CD14-positive monocyte (primary cell): Measurements from ENCODE around the gene OSTF1. TPM values are rescaled to one million over a fixed set of nuclear protein-coding genes. Genes with fewer than 3 reads are reported as not detected.

ENCODE experiments used
- DNase-seq, 3 donors: peaks; one replicate each; pipeline ENCODE4 v3.0.0-alpha.2; 2011 to 2022
- H2AFZ ChIP-seq: 2 replicates; pipeline ENCODE4 v1.6.0; 2012; ENCODE audit warnings: mild to moderate bottlenecking, low read depth, low read length, inconsistent platforms; ENCODE audit not compliant: insufficient read depth, poor library complexity, severe bottlenecking
- H3K27ac ChIP-seq, 2 donors: 1 replicate in 1 of 2; 2 replicates in 1 of 2; pipeline ENCODE4 v1.5.1; 2012 to 2013; ENCODE audit warnings: low read length in 2 of 2, control low read depth in 1 of 2, inconsistent platforms in 1 of 2, low read depth in 1 of 2, mild to moderate bottlenecking in 1 of 2
- H3K27me3 ChIP-seq, 2 donors: one replicate each; pipeline versions ENCODE4 v1.6.0 to v1.6.1; 2011 to 2013; ENCODE audit warnings: low read length in 2 of 2; ENCODE audit not compliant: control insufficient read depth in 2 of 2, insufficient read depth in 2 of 2
- H3K36me3 ChIP-seq, 2 donors: replicated peaks in 1 of 2; 1 replicate in 1 of 2; 2 replicates in 1 of 2; pipeline versions ENCODE4 v1.5.1 to v1.6.1; 2012 to 2013; ENCODE audit warnings: low read length in 2 of 2, control low read depth in 1 of 2, inconsistent platforms in 1 of 2, mild to moderate bottlenecking in 1 of 2; ENCODE audit not compliant: insufficient read depth in 2 of 2, control insufficient read depth in 1 of 2
- H3K4me1 ChIP-seq, 2 donors: 1 replicate in 1 of 2; 2 replicates in 1 of 2; pipeline versions ENCODE4 v1.5.1 to v1.6.1; 2012 to 2013; ENCODE audit warnings: low read length in 2 of 2, control low read depth in 1 of 2, inconsistent platforms in 1 of 2, mild to moderate bottlenecking in 1 of 2, moderate library complexity in 1 of 2; ENCODE audit not compliant: insufficient read depth in 2 of 2, control insufficient read depth in 1 of 2
- H3K4me2 ChIP-seq: replicated peaks from 2 replicates; pipeline ENCODE3; 2012; ENCODE audit warnings: low read length, moderate library complexity, mild to moderate bottlenecking; ENCODE audit not compliant: poor library complexity, severe bottlenecking; ENCODE audit errors: extremely low read depth
- H3K4me3 ChIP-seq, 3 experiments: fragments of 200-600 bp in 1 of 3; sonication (generic) in 1 of 3; replicated peaks in 1 of 3; 1 replicate in 2 of 3; 2 replicates in 1 of 3; pipeline ENCODE4 v1.5.1; 2011 to 2013; ENCODE audit warnings: low read length in 3 of 3, mild to moderate bottlenecking in 3 of 3, control low read depth in 2 of 3, low read depth in 2 of 3, inconsistent platforms in 1 of 3, moderate library complexity in 1 of 3
- H3K79me2 ChIP-seq: 2 replicates; pipeline ENCODE4 v1.6.0; 2012; ENCODE audit warnings: mild to moderate bottlenecking, control low read depth, inconsistent platforms, low read length, moderate library complexity; ENCODE audit not compliant: insufficient read depth
- H3K9ac ChIP-seq: 2 replicates; pipeline ENCODE4 v1.6.0; 2017; ENCODE audit warnings: low read length, mild to moderate bottlenecking; ENCODE audit not compliant: insufficient read depth, poor library complexity, severe bottlenecking
- H3K9me3 ChIP-seq, 2 donors: replicated peaks in 1 of 2; 1 replicate in 1 of 2; 2 replicates in 1 of 2; pipeline versions ENCODE4 v1.5.1 to v1.6.1; 2012 to 2013; ENCODE audit warnings: low read length in 2 of 2, control low read depth in 1 of 2; ENCODE audit not compliant: control insufficient read depth in 1 of 2, insufficient read depth in 1 of 2
- H4K20me1 ChIP-seq: 2 replicates; pipeline ENCODE4 v1.6.0; 2012; ENCODE audit warnings: mild to moderate bottlenecking, low read length, control low read depth, moderate library complexity; ENCODE audit not compliant: insufficient read depth
- H3K27ac Mint-ChIP-seq, 7 donors: one replicate each; pipeline ENCODE4 v1.8.0; 2020; ENCODE audit warnings: mild to moderate bottlenecking in 7 of 7, mixed read lengths in 7 of 7, moderate library complexity in 6 of 7, inconsistent platforms in 2 of 7
- H3K27me3 Mint-ChIP-seq, 3 donors: one replicate each; pipeline ENCODE4 v1.8.0; 2021 to 2022; ENCODE audit warnings: low read depth in 3 of 3, mild to moderate bottlenecking in 3 of 3, mixed read lengths in 3 of 3, moderate library complexity in 3 of 3, inconsistent platforms in 1 of 3
- H3K36me3 Mint-ChIP-seq, 2 donors: one replicate each; pipeline ENCODE4 v1.8.0; 2020; ENCODE audit warnings: mixed read lengths in 2 of 2, inconsistent platforms in 1 of 2, mild to moderate bottlenecking in 1 of 2
- H3K4me1 Mint-ChIP-seq: one replicate; pipeline ENCODE4 v1.8.0; 2020; ENCODE audit warnings: mild to moderate bottlenecking, mixed read lengths
- H3K4me3 Mint-ChIP-seq, 2 donors: one replicate each; pipeline ENCODE4 v1.8.0; 2020; ENCODE audit warnings: mild to moderate bottlenecking in 2 of 2, mixed read lengths in 2 of 2, moderate library complexity in 1 of 2
- H3K9me3 Mint-ChIP-seq, 7 donors: one replicate each; pipeline ENCODE4 v1.8.0; 2020 to 2022; ENCODE audit warnings: mixed read lengths in 7 of 7, mild to moderate bottlenecking in 6 of 7, moderate library complexity in 6 of 7, inconsistent platforms in 2 of 7
- CTCF ChIP-seq: fragments of 200-600 bp; IDR thresholded peaks from one replicate; pipeline ENCODE4 v1.8.0; 2022; ENCODE audit warnings: antibody characterized with exemption, mild to moderate bottlenecking
- WGBS: methylation state at CpG from one replicate; pipeline ENCODE4 v1.1.5; 2013; ENCODE audit warnings: missing lambda C conversion rate; ENCODE audit not compliant: insufficient coverage; 5-methylcytosine and 5-hydroxymethylcytosine counted together
- intact Hi-C, 2 donors: fragments of 100-400 bp; cut with micrococcal nuclease; formaldehyde crosslinking; loops; one replicate each; pipeline versions ENCODE4 v1.15.0 to v1.15.1; 2023
- polyA plus RNA-seq, 3 donors: library from polyadenylated mRNA; depleted of rRNA in 1 of 3; unstranded in 2 of 3; stranded (reverse) in 1 of 3; fragments of 300-500 nt in 2 of 3; fragments of >200 nt in 1 of 3; fragmentation: Illumina TruSeq in 2 of 3; gene quantifications; 1 replicate in 2 of 3; 2 replicates in 1 of 3; pipeline ENCODE4 v1.2.3, GENCODE V29; 2012 to 2021

Gene OSTF1
- polyA plus RNA-seq, 3 donors = 59.8 to 296 (median 240) TPM

DNA sequence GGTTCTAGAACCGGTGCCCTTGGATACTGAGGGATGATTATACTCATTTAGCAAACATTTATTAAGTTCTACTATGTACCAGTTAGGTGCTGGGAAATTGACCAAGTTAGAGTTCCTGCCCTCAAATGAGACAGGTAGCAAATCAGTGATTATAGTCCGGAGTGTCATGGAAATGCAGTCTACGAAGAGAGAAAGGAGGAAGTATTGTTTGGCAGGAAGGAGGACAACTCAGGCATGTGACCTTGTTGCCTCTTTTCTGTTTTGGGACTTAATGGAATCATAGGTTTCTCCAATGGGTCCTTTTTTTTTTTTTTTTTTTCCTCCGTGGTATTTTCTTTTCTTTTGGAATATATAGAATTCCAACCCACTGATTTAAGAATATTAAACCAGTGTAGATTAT, 28.0 kb downstream of the OSTF1 start:
- H2AFZ ChIP-seq = no peak overlapping the region
- H3K4me2 ChIP-seq = peak overlapping the region; percentile 14
- peaks cover 100% of the 10 kb centered on the region for H4K20me1 ChIP-seq
- 13% methylated on average over 2 of the region's 4 CpGs for WGBS
- no peaks in the 10 kb centered on the region for H3K27me3 ChIP-seq
- intact Hi-C loops = no loop called here
- Mint-ChIP-seq H3K27ac (peak overlapping the region in 2 of 7 donors; percentile 28 to 80), H3K4me3 (peak overlapping the region in 1 of 2 donors; percentile 43), H3K9me3 (peaks cover 0 to 13% (median 0%) of the 10 kb centered on the region in 7 donors), H3K27me3 (no peaks in the 10 kb centered on the region), H3K36me3 (peaks cover 32 to 46% of the 10 kb centered on the region in 2 donors), H3K4me1 (peaks cover 48% of the 10 kb centered on the region)
- DNase-seq = peak in 2 of 3 donors; percentile 41 to 42
- H3K9me3 ChIP-seq = no peaks in the 10 kb centered on the region
- H3K9ac ChIP-seq = no peak overlapping the region
- peak overlapping the region in 1 of 2 donors; percentile 61 for H3K27ac ChIP-seq
- no peak overlapping the region for H3K4me3 ChIP-seq
- H3K4me1 ChIP-seq = peaks cover 3 to 10% of the 10 kb centered on the region in 2 donors
- H3K79me2 ChIP-seq = peaks cover 99% of the 10 kb centered on the region
- TF ChIP-seq CTCF = no peak
- peaks cover 37 to 48% of the 10 kb centered on the region in 2 donors for H3K36me3 ChIP-seq

DNA sequence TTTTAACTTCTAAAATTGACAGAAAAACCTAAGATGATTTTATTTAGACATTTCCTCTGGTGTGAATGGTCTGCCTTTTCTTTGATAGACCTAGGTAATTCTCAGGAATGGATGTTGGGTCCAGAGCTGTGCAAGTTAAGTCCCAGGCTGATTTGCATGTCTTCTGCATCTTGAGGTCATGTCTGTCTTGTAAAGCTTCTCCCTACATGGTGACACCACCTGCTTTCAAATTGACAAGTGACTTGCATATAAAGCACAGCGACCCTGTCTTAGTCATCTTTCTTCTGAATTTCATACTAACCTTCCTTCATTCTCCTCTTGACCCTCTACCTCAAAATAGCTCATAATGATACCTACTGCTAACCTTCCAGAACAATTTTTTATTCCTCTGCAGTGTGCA, 29.2 kb downstream of the OSTF1 start:
- Histone ChIP-seq H4K20me1 (peaks cover 100% of the 10 kb centered on the region), H3K27ac (peak overlapping the region in 1 of 2 donors; percentile 69), H3K4me2 (no peak overlapping the region), H3K9me3 (no peaks in the 10 kb centered on the region), H3K36me3 (peaks cover 44 to 60% of the 10 kb centered on the region in 2 donors), H3K9ac (no peak overlapping the region), H3K4me1 (peaks cover 3 to 8% of the 10 kb centered on the region in 2 donors), H2AFZ (no peak overlapping the region), H3K27me3 (no peaks in the 10 kb centered on the region), H3K79me2 (peaks cover 99% of the 10 kb centered on the region), H3K4me3 (no peak overlapping the region)
- intact Hi-C loops = no loop called here
- Mint-ChIP-seq H3K27ac (no peak overlapping the region), H3K36me3 (peaks cover 44 to 56% of the 10 kb centered on the region in 2 donors), H3K9me3 (peaks cover 0 to 13% (median 0%) of the 10 kb centered on the region in 7 donors), H3K4me3 (no peak overlapping the region), H3K27me3 (no peaks in the 10 kb centered on the region), H3K4me1 (peaks cover 45% of the 10 kb centered on the region)
- TF ChIP-seq CTCF = no peak
- 88% methylated on average over 1 of the region's 1 CpG for WGBS
- no peak for DNase-seq
